HG02870 (cell line): ENCODE measurements around the gene ST8SIA6.

ENCODE experiments used
- ATAC-seq: cut with Tn5 transposase; IDR thresholded peaks from one replicate; pipeline ENCODE4 v1.9.1; 2021; ENCODE audit warnings: mild to moderate bottlenecking, moderate library complexity; ENCODE audit not compliant: unreplicated experiment

The ST8SIA6 gene

DNA sequence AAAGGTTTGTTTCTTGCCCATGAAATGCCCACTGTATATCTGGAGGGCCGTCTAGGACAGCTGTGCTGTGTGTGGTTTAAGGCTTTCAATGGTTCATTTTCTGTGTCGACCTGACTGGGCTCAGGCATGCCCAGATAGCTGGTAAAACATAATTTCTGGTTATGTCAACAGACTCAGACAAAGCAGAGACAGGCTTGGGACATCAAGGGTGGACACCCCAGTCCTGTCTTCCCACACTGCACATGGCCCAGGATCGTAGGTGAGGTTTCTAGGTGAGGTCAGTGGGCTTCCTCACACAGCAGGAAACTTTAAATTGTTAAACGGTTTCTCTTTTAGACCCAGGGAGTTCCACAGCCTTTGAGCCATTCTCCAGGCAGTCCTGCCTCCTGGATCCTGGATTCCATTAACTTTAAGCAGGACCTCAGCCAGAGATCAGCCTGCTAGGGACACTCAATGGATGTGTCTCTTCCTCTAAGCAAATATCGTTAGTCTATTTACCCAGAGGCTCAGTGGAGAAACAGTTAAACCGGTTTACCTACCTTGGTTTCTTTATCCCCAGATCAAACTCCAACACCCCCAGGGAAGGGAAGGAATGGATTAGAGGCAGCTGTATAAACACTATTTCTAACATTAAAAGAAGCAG is 66.4 kb downstream of the ST8SIA6 start:
- no peak for ATAC-seq

DNA sequence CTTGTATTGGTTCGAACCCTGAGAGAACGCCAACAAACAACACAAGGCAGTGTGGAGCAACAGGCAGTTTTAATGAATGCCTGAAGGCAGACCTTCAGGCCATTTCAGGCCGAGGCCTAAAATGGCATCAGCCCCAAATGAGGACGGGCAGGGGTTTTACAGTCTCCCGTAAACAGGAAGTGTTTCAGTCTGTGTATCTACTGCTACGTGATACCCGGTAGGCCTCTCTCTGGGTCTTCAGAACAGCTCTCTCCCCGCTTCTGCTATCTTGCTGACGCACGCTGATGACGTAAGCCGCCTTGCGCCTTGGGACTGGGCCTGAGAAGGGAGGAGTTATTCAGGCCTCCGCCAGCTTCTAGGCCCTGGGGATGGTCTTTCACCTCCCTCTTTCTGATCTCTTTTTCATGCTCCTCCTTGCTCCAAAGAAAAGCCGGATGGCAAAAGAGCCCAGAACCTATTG is 67.7 kb downstream of the ST8SIA6 start:
- no peak for ATAC-seq

DNA sequence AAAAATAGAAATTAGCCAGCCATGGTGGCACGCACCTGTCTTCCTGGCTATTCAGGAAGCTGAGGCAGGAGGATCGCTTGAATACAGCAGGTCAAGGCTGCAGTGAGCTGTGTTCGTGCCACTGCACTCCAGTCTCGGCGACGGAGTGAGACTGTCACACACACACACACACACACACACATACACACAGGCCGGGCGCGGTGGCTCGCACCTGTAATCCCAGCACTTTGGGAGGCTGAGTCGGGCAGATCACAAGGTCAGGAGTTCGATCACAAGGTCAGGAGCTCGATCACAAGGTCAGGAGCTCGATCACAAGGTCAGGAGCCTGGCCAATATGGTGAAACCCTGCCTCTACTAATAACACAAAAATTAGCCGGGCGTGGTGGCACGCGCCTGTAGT is 68.4 kb downstream of the ST8SIA6 start:
- ATAC-seq = no peak

DNA sequence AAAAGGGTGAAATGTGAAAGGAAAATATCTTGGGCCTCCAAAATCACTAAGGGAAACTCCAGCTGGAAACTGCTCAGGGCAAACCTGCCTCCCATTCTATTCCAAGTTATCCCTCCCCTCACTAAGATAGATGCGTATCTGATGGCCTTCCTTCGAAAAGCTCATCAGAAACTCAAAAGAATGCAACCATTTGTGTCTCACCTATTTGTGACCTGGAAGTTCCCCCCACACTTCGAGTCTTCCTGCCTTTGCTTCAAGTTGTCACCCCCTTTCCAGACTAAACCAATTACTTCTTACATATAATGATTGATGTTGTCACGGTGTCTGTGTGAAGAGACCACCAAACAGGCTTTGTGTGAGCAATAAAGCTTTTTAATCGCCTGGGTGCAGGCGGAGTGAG is 69.3 kb downstream of the ST8SIA6 start:
- no peak for ATAC-seq

DNA sequence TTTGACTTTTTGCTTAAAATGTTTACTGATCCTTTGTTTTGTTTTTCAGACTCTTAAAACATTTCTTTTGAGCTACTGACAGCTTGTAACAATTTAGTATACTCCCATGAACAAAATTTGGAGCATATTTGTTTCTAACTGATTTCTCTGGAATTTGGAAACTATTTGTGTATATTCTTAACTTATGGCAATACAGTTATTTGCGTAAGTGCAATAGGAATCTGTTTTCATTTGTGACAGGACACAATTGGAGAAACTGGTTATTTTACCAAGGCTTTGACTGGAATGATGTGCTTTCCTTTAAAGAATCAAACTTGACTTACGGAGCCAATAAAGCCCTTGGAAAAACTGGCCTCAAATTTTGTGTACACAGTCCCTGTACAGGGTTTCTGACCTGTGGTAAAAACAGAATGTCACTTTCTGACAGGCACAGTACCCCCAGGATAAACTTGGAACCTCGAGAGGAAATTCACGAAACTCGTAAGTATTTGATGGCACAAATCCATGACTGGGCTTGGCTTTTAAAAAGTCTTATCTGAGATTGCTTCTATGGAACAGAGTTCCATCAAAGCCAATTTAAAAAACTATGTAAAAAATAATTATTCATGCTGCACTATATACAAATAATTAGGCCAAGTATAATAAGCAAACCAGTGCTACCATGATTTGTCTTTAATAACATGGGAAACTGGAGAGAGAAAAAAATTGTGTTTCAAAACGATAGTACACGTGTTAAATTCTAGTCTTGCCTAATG is 70.4 kb downstream of the ST8SIA6 start:
- no peak for ATAC-seq

DNA sequence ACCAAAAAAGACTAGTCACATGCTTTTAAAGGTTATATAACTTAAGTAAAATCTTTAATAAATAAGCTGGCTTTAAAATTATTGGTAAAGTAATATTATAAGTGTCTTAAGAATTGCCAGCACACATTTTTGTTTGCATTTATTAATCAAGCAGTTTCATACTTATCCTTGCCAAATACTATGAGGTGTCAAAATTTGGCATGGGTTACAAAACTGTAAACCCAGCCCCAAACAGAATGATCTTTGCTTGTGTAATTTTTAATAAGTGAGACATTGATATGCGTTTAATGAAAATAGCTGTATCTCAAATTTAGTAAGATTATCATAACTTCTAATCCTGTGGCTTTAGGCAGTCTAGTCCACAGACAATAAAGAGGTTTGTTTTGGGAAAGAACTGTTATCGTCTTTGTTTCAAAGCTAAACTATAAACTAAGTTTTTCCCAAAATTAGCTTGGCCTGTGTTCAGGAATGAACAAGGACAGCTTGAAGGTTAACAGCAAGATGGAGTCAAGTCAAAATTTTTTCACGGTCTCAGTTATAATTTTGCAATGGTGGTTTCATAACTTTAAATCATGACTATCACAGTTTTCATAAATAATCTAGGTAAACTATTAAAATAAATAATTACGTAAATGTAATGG is 72.8 kb downstream of the ST8SIA6 start:
- ATAC-seq = no peak

DNA sequence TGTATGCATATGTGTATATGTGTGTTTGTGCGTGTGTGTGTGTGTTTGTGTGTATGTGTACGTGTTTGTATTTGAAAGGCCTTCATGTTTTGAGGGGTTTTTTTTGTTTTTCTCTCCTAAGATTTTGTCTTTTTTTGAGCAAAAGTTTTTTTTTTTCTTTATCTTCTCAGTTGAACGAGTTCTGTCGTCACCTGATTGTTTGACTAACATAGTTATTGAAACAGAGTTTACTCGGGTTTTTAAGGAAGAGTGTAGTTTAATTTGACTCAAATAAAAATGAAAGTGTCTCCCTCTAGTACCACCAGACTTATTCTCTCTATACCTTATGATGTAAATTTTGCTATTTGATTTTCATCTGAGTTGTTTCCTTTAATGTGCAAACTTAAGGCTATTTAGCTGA is 73.5 kb downstream of the ST8SIA6 start:
- ATAC-seq = no peak

DNA sequence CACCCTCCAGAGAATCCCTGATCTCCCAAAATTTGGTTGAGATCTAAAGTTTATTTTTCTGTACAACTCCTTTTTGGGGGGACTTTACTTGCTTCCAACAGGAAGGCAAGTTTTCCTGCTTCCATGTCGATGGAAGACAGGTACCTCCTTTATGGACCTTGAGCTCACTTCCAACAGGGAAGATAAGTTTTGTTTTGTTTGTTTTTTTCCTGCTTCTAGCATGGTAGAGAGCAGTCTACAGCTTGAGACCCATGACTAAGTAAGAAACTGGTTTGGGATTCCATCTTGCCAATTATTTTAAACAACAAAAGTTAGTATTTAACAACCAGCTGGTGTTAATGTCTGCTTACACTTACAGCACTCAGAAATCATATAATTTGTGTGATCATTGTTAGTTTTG is 74.4 kb downstream of the ST8SIA6 start:
- no peak for ATAC-seq

DNA sequence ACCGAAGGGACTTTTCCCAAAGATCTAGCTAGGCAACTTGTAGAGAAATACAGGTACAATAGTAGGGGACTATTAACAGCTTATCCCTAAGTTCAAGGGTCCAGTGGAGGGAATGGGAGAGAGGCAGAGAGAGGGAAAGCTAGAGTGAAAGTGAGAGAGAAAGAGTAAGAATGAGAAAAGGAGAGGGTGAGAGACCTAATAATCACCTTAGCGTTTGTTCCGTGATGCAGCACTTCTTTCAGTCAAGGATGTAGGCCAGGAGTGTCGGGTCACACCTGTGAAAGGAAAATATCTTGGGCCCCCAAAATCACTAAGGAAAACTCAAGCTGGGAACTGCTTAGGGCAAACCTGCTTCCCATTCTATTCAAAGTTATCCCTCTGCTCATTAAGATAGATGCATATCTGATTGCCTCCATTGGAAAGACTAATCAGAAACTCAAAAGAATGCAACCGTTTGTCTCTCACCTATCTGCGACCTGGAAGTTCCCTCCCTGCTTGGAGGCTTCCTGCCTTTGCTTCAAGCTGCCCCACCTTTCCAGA is 75.2 kb downstream of the ST8SIA6 start:
- no peak for ATAC-seq

DNA sequence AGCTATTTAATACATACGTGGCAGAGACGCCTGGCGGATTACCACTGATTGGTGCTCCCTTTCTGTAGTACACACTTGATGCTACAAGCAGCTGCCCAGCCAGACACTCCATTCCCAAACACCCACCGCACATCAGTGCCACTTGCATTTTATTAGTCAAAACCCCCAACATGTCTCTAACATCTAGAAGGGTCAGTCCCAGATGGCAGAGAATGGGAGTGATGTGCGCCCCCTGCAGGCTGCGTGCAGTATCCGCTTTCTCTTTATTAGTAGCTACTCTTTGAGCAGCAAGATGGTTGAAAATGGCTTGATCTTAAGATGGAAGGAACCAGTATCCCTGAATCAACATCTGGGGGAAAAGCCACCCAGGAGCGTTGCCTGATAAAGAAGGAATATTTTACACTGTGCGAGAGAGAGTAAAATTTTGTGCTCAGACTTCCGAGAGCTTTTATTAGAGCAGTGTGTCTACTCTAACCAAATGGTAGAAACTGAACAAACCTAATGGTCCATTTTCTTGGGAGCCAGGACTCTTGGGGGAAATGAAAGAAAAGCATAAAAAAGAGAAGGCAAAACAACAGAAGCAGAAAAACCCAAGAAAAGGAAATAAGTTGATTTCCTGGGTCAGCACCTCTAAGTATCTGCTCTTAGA is 78.3 kb downstream of the ST8SIA6 start:
- ATAC-seq = no peak

DNA sequence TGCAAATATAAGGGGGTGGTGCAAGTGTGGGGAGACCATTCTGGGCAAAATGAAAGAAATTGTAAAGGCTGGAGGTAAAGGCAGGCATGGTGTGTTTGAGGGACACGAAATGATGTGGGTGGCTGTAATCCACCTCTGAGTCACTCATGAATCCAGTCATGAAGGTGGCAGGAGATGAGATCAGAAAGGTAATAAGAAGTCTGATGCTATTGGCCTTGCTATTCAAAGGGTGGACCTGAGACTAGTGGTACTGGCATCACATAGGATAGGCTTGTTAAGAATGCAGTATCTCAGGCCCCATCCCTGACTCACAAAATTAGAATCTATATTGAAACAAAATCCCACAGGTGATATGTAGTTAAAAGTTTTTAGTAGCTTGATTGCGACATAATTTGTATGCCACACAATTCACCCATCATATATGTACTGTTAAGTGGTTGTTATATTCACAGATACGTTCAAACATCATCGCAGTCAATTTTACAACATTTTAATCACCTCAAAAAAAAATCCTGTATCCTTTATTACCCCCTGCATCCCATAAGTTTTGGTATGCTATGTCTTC is 85.6 kb downstream of the ST8SIA6 start:
- no peak for ATAC-seq

DNA sequence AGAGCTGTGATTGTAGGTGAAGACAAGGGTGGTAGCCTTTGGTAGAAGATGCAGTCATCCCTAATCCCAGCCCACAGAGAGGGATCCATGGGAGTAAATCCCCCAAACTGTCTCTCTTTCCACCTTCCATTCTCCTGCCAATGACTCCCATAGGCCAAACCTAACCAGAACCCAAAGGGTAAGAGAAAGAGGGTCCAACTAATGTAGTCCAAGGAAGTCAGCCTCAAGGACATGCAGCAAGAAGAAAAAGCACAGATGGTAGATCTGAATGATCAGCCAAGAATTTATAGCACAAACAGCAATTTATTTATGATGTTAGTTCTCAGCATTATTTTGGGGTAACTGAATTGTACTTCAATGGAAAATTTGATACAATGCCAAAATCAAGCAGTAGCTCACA is 87.7 kb downstream of the ST8SIA6 start:
- no peak for ATAC-seq

DNA sequence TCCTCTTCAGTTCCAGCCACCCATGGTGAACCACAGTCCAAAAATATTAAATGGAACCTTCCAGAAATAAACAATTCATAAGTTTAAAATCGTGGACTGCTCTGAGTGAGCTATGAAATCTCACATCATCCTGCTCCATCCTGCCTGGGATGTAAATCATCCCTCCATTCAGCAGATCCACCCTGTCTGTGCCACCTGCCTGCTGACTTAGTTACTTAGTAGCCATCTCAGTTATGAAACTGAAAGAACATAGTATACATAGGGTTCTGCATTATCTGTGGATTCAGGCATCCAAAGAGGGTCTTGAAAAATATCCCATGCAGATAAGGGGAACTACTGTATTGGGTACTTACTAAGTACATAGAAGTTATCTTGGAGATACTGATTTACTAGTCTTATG is 89.0 kb downstream of the ST8SIA6 start:
- no peak for ATAC-seq

DNA sequence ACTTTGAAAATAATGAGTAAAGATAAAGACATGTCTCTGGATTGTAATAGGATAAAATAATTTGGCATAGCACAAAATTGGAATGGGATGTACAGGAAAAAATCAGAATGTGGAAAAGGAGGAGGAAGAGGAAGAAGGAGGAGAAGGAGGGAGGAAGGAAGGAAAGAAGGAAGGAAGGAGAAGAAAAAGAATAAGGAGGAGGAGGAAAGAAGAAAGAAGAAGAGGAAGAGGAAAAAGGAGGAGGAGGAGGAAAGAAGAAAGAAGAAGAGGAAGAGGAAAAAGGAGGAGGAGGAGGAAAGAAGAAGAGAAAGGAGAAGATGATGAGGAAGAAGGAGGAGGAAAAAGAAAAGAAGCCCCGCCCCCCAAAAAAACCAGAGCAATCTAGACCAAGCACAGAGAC is 95.9 kb downstream of the ST8SIA6 start:
- ATAC-seq = no peak

DNA sequence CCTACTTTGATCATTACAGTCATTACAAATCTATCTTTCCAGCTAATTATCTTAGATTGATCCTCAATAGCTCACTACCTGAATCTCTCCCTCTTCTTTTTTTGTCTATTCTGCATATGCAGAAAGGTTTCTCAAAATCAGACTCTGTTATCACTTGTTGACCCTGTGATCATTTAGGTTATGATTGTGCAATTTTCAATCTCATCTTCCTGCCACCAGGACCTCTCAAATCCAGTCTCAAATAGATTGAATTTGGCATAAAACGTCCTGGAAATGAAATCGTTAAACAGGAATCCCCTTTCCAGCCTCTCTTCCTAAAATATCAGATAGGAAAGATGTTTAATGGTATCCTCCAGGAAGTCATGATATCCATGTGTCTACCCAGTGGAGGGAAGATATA is 96.6 kb downstream of the ST8SIA6 start:
- no peak for ATAC-seq

DNA sequence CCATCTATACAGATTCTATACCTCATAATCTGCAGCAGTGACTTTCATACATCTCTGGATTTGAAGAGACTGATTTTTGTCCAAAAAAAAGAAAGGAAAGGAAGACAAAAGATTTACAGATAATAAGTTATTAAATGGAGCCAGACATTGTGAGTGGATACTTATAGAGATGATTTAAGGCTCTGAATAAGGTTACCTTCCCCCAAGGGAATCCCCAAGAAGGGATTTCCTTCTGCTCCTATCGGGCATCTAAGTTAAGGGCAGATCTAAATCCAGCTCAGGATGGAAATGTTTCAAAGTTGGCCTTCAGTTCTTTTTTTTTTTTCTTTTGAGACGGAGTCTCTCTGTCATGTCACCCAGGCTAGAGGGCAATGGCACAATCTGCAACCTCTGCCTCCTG is 97.6 kb downstream of the ST8SIA6 start:
- no peak for ATAC-seq

DNA sequence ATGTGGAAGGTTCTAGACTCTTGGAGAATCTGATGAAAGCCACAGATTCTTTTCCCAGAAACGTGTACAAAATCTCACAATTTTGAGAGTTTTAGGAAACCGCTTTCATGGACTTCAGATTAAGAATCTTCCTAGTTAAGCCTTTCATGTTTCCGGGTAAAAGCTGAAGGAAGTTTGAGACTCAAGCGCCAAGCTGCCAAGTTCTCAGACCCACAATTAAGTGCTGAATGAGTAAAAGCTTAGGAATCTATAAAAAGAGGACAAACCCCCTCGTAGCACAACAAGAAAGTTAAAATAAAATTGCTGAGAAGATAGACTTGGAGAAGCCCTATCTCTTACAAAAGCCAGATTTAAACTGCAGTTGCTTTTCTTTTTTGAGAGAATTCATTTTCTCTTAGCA is 99.6 kb downstream of the ST8SIA6 start:
- ATAC-seq = no peak

DNA sequence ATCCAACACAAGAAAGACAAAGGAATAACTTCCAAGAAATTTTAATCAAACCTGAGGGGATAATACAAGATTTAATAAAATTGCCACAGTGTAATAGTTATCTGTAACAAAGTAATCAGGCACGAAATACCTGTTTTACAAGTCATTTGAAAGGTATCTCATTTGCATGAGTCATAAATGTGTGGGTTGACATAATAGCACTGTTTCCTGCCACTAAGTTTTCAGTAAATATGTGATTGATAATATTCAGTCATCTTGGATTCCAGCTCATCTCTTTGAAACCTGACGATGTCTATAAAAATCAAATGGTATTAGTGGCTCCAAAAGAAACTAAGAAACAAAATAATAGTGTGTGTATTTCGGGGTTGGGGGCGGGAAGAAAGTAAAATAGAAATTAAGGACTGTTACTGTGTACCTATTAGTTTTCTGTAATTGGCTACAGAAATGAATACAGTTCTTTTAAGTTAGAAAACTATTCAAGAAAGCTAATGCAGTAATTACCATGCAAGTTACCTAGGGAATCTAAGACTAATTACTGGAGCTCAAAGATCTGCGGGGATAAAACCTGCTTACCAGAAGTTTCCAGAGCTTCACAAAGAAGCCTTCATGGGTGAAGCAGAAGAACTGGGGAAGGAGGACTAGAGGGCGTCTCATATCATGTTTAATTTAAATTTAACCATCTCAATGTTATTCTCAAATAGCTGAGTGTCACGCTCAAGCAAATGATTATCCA is 100.7 kb downstream of the ST8SIA6 start:
- ATAC-seq = no peak

DNA sequence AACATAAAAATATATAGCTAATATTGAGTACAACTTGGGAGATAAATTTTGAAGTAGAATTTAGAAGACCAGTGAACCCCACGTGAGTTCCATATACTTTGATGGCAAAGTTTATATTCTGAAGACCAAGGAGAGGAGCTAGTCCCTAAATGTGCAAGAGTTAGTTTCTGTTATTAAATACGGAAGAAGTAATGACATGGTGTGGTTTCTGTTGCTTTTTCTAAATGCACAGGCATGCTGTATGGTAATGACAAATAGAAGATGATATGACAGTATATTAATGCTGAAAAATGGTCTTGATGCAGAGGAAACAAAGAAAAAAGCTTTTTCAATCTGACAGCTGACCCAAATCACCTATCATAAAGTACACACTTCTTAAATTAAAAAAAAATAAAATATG is 101.8 kb downstream of the ST8SIA6 start:
- no peak for ATAC-seq

DNA sequence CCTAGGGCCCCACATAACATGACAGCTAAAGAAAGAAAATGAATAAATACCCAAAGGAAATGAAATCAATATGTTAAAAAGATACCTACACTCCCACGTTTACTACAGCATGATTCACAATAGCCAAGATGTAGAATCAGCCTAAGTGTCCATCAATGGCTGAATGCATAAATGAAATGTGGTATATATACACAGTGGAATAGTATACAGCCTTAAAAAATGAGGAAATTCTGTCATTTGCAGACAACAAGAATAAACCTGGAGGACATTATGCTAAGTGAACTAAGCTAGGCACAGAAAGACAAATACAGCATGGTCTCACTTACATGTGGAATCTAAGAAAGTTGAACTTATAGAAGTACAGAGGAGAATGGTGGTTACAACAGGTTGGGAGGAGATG is 102.9 kb downstream of the ST8SIA6 start:
- no peak for ATAC-seq
